NCI-H345 treated with DMSO at 0.1 percent for 48 hours (cell line): Measurements from ENCODE around the gene OPA1.

ENCODE experiments used
- DNase-seq: peaks from one replicate; lab custom pipeline; 2025; ENCODE audit not compliant: unreplicated experiment; lab: John Stamatoyannopoulos, UW

The OPA1 gene, protein sequence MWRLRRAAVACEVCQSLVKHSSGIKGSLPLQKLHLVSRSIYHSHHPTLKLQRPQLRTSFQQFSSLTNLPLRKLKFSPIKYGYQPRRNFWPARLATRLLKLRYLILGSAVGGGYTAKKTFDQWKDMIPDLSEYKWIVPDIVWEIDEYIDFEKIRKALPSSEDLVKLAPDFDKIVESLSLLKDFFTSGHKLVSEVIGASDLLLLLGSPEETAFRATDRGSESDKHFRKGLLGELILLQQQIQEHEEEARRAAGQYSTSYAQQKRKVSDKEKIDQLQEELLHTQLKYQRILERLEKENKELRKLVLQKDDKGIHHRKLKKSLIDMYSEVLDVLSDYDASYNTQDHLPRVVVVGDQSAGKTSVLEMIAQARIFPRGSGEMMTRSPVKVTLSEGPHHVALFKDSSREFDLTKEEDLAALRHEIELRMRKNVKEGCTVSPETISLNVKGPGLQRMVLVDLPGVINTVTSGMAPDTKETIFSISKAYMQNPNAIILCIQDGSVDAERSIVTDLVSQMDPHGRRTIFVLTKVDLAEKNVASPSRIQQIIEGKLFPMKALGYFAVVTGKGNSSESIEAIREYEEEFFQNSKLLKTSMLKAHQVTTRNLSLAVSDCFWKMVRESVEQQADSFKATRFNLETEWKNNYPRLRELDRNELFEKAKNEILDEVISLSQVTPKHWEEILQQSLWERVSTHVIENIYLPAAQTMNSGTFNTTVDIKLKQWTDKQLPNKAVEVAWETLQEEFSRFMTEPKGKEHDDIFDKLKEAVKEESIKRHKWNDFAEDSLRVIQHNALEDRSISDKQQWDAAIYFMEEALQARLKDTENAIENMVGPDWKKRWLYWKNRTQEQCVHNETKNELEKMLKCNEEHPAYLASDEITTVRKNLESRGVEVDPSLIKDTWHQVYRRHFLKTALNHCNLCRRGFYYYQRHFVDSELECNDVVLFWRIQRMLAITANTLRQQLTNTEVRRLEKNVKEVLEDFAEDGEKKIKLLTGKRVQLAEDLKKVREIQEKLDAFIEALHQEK

DNA sequence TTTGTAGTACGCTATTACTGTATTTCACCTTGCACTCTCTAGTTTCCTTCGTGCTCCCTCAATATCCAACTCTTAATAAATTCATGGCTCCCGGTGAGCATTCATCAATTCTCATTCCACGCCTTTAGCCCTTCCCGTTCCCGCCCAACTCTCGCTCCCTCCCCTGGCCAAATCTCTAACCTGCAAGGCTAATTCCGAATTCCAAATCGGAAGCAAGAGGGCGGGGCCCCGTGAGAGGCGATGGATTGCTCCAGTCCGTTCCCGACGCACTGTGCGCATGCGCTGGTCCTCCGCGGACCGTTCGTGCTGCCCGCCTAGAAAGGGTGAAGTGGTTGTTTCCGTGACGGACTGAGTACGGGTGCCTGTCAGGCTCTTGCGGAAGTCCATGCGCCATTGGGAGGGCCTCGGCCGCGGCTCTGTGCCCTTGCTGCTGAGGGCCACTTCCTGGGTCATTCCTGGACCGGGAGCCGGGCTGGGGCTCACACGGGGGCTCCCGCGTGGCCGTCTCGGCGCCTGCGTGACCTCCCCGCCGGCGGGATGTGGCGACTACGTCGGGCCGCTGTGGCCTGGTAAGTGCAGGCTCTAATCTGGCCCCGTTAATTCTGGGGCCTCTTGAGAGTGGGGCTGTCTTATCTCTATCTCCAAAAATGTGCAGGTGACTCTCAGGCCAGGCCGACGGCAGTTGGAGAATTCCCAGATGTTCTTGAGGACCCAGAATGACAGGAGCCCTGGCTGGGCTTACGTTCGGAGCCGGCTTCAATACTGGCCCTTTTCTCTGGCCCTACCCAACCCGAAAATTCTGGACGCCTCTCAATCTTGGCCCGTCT lies at the start of gene OPA1:
TSS of gene OPA1 (plus strand) at position 368 of the 827 bp plus-strand sequence. CDS start at position 538, 170 bp downstream.
- DNase-seq, result peak; percentile 99

DNA sequence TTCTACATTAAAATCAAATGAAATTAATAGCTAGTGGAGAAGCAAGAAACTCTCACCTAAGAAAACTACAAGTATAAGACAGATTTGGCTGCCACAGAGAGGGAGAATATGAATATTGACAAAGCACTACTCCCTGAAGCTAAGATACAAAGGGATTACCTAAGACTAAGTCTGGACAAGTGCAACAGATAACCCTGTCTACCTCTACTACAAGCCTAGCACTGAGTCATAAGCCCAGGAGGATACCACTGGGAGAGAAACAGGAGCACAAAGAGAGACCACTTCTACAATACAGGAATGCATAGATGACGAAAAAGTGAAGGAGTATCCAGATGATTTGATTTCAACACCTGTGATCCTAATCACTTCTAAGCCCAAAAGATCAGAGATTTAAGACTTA lies 48.7 kb upstream of the OPA1 start:
- no peak for DNase-seq

DNA sequence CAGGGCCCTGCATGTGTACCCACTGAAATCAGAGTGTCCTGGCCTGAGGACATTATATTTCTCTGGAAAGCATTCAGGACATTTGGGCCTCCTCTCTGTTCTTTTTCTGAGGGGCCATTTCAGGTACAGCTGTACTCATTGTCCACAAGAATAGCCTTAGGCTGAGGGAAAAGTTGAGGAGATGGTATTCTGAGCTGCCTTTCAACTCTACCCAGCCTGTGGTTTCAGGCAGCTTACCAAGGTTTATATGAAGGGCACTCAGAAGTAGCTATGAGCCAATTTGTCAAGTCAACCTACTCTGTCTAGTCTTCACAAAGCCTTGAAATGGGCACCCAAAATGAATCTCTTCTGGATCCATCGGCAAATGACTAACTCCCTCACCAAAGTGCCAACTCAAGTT lies 47.7 kb upstream of the OPA1 start:
- no peak for DNase-seq

DNA sequence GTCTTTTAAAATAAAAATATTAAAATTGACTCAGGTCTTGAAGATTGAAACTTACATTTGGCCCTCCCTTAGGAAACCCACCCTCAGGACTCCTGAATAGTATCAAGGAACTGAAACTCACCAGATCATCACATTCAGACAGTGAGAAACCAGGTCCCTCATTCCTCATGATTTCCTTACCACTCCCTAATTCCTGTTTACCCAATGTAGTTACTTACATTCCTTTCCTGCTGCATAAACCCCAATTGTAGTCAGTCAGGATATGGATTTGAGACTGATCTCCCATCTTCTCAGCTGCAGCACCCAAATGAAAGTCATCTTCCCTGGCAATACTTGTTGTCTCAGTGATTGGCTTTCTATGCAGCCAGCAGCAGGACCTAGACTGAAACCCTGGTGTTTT lies 46.9 kb upstream of the OPA1 start:
- DNase-seq, result no peak

DNA sequence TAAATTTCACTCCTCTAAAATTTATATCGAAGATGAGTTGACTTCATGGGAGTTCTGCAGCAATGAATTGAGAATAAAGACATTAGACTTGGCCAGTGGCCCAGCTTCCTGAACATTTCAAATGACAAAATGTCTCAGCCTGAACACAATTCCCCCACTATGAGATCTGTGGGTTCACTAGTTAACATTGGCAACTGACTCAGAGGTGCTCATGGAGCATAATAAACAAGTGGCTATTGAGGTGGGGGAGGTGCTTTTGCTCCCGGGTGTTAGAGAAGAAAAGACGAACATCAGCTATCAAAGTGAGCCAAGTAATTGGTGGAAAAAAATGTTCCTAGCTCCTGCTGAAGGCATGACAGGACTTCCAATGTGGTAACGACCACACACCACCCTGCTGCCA lies 44.6 kb upstream of the OPA1 start:
- no peak for DNase-seq

DNA sequence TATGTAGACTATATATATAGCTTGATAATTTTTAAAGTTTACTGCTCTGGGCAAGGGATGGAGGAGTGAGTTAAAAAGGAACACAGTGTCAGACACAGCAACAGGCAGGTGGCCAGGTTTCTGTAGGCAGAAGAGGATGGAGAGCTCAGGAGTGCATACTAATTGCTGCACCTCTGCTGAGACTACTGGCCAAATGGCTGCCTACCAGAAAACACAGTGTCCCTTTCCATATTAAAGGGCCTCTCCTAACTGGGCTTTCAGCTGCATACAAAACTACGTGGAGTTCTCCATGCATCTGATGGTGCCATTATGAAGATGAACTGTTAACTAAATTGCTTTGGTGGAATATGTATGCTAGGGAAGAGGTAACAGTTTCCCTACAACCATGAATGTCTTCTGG lies 40.1 kb upstream of the OPA1 start:
- no peak for DNase-seq

DNA sequence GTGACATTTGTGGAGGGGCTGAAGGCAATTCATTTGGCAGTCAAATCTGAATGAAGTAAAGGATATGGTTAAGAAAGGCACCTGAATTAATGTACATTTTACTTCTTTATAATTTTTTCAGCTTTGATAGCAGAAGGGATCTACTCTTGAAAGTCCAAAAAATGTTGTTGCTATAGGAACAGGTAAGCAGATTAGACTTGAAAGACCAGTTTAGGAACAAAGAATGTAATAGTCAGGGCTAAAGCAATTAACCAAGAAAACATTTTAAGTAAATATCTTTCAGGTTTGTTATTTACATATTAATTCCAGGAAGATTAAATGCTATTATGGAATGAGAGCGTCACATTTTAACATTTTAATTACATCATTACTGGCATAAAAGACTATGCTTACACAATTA lies 39.4 kb upstream of the OPA1 start:
- DNase-seq, result no peak

DNA sequence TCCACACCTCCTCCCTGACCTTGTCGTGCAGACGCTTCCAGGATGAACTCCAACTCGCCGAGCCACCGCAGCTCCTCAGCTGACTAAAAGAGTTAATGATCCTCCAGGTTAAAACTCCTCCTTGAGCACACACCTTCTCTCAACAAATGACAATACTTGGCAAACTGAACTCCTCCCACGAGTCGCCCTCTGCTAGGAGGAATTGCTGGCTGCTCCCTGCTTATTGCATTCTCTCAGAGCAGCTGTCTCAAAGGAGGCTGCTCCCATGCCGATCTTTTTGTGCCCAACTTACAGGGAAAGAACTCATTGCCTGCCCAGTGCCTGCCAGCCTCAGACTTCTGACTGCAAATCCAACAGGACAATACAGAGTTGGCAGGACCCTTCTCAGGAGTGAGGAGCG lies 38.2 kb upstream of the OPA1 start, which contains the start of gene ATP13A4:
TSS of gene ATP13A4 (minus strand) at position 85 of the 400 bp plus-strand sequence. CDS start 96 bp downstream, outside the sequence.
- DNase-seq, result no peak

DNA sequence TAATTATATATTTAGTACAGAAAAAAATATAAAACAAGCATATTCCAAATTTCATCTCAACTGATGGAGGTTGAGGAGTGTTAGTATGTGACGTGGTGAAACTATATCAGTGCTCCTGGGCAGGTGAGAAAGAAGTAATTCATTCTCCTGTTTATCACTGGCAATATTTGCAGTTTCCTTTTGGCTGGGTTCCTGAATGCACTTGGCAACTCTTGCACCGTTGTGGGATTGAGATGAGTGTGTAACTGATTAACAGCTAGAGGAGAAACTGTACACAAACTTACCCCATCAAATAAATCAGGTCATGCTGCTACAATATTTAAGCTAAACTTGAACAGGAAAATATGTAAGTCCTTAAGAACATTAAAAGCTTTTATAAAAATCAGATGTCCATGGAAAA lies 36.2 kb upstream of the OPA1 start:
- DNase-seq, result no peak

DNA sequence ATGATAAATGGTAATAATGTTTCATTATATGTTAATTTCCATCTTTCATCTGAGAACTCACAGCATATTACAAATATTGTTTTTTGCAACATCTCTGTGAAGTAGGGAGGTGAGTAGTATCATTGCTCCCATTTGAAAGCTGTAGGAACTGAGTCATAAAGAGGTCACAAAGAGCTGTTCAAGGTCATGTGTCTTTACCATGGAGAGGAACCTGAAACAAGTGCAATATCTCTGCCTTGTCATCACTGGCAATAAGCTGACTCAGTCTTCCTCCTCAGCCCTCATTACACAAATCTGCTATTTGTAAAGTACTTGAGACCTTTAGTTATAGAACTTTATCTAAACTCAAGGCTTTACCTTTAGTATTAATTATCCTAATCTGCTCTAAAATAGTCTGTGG lies 33.9 kb upstream of the OPA1 start:
- no peak for DNase-seq

DNA sequence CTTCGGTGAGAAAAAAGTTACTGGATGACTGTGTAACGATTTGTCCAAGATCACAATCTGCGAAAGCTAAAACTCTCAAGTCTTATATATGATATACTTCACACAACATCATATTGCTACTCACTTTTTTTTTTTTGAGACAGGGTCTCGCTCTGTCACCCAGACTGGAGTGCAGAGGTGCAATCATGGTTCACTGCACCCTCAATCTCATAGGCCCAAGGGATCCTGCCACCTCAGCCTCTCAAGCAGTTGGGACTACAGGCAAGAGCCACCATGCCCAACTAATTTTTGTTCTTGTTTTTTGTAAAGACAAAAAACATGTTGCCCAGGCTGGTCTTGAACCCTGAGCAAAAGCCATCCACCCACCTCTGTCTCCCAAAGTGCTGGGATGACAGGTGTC lies 32.9 kb upstream of the OPA1 start:
- no peak for DNase-seq

DNA sequence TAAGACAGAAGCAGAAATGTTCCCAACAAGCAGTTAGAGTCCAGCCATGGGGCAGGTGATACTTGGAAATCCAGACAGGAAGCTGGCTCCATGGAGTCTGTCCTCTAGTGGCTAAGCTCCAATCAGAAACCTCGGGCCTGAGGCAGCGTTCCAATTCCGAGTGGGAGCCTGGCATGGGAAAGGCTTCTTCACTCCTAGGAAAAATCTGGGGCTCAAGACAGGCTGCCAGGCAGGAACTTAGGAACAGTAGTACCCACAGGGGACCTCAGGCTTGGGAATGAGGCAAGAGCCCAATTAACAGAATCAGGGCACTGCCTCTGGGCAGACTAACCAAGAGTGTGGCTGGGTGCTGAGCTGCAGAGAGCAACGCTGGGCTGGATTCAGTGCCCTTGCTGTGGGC lies 32.1 kb upstream of the OPA1 start:
- DNase-seq, result no peak

DNA sequence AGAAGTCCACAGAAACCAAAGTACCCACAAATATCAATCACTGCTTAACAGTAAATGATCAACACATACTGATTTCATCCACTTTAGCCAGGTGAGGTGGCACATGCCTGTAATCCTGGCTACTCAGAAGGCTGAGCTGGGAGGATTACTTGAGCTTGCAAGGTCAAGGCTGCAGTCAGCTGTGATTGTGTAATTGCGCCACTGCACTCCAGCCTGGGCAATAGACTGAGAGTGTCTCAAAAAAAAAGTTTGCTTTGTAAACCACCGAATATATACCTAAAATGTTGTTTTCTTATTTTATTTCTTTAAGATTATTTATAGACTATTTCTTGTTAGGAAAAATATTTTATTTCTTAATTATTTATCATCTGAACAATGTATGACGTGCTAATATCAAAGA lies 29.6 kb upstream of the OPA1 start:
- DNase-seq, result no peak

DNA sequence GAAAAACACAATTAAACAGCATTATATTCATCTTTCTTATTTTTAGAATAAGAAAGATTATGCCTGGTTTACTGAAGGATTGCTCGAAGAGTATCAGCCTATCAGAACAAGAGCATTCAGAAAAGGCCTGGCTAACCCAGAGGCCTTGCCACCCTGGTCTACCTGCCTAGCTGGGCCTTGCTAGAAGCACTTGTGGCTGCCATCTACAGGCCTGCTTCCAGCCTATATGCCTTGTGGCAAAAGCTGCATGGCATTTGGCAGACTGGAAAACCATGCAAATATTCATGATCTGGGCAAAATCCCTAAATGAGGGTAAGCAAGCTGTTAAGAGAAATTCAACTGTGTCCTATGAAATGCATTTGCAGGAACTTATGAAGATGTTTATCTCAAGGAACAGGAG lies 29.0 kb upstream of the OPA1 start:
- no peak for DNase-seq

DNA sequence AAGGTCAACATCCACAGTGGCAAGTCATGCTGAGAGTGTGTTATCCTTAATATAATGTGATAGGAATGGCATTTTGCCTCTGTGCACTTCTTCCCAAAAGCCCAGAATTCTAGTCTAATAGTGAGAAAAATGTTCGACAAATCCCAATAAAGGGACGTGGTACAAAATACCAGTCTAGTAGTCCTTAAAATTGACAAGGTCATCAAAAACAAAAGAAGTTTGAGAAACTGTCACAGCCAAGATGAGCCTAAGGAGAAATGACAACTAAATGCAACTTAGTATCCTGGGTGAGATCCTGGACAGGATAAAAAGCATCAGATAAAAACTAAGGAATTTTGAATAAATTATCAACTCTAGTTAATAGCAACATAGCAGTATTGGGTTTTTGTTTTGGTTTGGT lies 23.9 kb upstream of the OPA1 start:
- DNase-seq, result no peak

DNA sequence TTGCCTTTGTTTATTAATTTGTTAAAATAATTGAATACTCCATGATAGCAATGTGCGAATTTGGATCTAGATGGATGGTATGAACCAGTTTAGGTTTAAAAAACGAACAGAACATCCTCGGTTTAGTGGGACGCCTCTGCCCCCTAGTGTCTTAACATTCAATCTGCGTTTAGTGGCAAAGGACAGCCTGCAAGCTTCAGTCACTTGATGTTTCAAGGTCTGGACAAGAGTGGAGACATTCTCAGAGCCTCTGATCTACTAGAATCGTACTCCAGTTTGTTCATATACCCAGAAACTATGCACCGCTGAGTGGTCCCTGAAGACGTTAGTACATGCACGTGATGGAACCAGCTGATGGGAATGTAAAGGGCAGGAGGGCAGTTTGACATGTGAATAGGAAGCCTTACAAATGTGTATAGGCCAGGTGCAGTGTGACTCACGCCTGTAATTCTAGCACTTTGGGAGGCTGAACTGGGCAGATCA lies 20.5 kb upstream of the OPA1 start:
- peak; percentile 80 for DNase-seq

DNA sequence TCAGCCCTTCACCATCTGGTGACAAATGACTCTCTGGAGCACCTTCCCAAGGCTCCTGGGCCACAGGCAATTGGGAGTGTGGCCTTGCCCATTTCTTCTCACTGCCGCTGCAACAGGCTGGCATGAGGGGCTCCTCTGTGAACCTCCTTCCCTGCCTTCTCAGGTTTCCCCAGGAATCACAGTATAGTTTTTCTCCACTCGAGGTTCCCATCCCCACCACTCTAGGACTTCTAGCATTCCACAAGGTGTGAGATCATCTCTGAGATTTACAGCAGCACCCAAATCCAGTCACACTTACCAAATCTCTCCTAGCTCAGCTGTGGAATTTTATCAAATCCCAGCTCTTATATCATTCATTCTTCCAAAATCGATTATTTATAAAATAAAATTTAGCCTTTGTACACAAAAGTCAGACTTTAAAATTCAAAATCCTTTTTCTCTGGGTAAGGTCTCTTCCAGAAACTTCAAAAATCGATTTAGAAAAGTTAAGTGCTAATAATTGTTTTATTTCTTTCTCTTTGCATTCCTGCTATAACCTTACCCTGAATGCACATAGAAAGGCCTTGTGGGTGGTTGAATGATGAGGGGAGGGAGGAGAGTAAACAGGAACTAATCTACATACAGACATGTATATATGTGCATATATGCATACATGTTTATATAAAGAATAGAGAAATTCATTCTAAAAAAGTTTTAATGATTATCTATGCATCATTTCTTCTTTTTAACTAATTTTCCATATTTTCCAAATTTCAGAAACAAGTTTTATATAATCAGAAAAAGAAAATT lies 19.4 kb upstream of the OPA1 start:
- DNase-seq, result no peak

DNA sequence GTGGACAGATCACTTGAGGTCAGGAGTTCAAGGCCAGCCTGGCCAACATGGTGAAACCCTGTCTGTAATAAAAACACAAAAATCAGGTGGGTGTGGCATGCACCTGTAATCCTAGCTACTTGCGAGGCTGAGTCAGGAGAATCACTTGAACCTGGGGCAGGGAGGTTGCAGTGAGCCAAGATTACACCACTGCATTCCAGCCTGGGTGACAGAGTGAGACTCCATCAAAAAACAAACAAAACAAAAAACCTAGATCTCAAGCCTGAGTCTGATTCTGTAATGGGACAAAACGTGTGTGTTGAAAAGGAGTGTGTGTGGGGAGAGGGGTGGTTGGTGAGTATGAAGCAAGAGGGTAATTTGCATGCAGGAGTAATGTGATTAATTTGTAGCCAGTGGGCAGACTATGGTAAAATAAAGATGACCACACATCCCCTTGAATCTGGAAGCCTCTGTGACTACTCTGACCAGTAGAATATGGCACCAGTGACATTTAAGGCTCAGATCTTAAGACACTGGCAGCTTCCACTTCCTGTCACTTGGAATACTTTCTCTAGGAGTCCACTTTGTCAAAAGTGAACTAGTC lies 18.4 kb upstream of the OPA1 start:
- DNase-seq, result no peak

DNA sequence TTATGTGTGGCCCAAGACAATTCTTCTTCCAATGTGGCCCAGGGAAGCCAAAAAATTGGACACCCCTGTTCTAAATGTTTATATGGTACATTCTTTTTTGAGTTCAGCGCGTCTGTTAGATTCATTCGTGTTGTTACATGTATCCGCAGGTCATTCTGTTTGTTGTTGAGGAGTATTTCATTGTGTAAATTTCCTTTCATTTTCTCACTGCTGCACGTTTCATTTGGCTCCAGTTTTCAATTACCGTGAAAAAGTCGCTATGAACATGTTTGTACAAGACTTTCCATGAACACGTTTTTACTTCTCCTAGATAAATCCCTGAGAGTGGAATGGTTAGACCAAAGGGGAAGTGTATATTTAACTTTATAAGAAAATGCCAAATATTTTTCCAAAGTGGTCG lies 7.5 kb upstream of the OPA1 start:
- no peak for DNase-seq

DNA sequence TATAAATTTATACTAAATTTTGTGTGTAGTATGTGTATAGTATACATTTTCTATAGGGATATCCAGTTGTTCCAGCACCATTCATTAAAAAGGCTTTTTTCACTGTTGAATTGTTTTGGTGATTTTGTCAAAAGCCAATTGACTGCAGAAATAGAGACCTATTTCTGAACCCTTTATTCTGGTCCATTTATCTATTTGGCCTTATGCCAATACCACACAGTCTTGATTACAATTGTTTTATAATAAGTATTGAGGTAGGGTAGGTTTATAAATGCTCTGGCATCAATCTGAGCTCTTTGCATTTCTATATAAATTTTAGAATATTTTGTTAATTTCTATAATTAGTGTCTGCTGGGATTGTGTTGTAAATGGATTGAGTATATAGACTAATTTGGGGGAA lies 6.5 kb upstream of the OPA1 start:
- DNase-seq, result no peak
